ENCODE measurements around the gene WNT7B. TPM values are rescaled to one million over a fixed set of nuclear protein-coding genes. Genes with fewer than 3 reads are reported as not detected.

The WNT7B gene
- polyA plus RNA-seq, 1 of the 3 experiments (the other 2 are of a cell fraction): 0.13 TPM

DNA sequence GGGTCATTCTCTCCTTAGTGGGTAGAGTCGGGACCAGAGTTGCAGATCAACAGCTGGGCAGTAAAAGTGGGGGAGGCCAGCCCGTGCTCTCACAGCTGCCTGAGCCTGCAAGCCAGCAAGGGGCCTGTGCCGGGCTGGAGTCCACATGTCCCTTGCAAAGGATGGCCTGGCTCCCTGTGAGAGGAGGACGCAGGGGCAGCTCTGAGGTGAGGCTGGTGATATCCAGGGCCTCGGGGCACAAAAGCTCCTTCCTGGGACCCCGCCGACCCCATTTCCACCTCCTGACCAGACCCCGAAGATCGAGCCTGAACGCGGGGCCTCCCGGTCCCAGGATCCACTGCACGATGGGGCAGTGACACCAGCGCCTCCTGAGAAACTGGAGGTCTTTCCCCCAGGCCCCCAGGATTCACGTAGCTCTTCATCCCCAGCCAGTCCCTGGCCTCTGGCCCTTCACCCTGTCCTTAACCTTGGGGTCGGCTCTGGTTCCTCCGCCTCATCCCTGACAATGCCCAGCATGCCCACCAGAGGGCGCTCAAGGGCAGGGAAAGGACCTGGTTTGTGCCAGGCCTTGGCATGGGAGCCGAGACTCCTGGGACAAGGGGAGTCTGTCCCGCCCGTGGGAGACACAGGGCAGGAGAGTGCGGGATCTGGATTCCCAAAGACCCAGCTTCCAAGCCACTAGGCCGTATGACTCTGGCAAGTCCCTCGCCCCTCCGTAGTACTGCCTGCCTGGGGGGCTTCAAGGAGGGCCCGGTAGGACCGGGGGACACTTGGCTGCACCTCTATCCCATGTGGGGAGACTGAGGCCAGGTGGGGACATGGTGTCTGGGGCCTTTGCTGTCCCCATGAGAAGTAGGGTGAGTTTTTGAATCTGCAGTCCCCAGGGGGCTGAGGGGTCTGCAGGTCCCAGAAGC is 17.8 kb upstream of the WNT7B start (continued):
- no peak for TF ChIP-seq EP300 (IDR thresholded peaks at IDR 0.05; ENCODE audit: borderline replicate concordance in 1 of 2, low read depth in 1 of 2, low read length in 1 of 2)

DNA sequence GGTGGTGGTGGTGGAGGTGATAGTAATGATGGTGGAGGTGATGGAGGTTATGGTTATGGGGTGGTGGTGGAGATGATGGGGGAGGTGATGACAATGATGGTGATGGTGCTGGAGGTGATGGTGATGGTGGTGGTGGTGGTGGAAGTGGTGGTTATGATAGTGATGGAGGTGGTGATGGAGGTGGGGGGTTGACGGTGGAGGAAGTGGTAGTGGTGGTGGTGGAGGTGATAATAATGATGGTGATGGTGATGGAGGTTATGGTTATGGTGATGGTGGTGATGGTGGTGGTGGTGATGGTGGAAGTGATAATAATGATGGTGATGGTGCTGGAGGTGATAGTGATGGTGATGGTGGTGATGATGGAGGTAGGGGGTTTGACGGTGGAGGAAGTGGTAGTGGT is 16.9 kb upstream of the WNT7B start:
- peaks cover 24% of the 10 kb centered on the region for H3K79me2 ChIP-seq (ENCODE audit: insufficient read depth)
- H3K9me2 ChIP-seq: no peaks in the 10 kb centered on the region
- TF ChIP-seq FOXM1 (IDR thresholded peaks at IDR 0.05; ENCODE audit: low read depth) (no peak), GABPA (IDR thresholded peaks at IDR 0.05; ENCODE audit: low read depth) (no peak), RFX5 (IDR thresholded peaks at IDR 0.05; ENCODE audit: low read length) (no peak), TEAD4 (IDR thresholded peaks at IDR 0.05; ENCODE audit: borderline replicate concordance, insufficient read depth) (no peak), RCOR1 (IDR thresholded peaks at IDR 0.05; ENCODE audit: low read length) (no peak), RXRA (IDR thresholded peaks at IDR 0.05; ENCODE audit: borderline replicate concordance, low read depth) (no peak), JUND (IDR thresholded peaks at IDR 0.05) (no peak), MEF2A (IDR thresholded peaks at IDR 0.05; ENCODE audit: borderline replicate concordance, low read depth) (no peak), NRF1 (IDR thresholded peaks at IDR 0.05; ENCODE audit: low read depth, low read length) (no peak), TCF12 (IDR thresholded peaks at IDR 0.05) (no peak)
- TF ChIP-seq, protein P1, sequence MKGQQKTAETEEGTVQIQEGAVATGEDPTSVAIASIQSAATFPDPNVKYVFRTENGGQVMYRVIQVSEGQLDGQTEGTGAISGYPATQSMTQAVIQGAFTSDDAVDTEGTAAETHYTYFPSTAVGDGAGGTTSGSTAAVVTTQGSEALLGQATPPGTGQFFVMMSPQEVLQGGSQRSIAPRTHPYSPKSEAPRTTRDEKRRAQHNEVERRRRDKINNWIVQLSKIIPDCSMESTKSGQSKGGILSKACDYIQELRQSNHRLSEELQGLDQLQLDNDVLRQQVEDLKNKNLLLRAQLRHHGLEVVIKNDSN (IDR thresholded peaks at IDR 0.05; ENCODE audit: borderline replicate concordance, low read depth): no peak
- H2AFZ ChIP-seq (ENCODE audit: low read depth): no peak overlapping the region
- H3K4me2 ChIP-seq: no peak overlapping the region
- no peaks in the 10 kb centered on the region for H3K9me3 ChIP-seq
- no peak for DNase-seq
- no peaks in the 10 kb centered on the region for H4K20me1 ChIP-seq (ENCODE audit: insufficient read depth)
- no peak overlapping the region for H3K27ac ChIP-seq (ENCODE audit: low read depth in 2 of 2, low read length in 1 of 2)
- H3K4me1 ChIP-seq (ENCODE audit: control insufficient read depth in 1 of 2, insufficient read depth in 2 of 2, low read depth in 1 of 2, low read length in 1 of 2): peaks cover 27 to 45% of the 10 kb centered on the region in 2 experiments
- ChIA-PET CTCF (interaction anchor here (0.7 to 6.5 kb wide), 40 partner anchors 8 to 380 kb away, joined by 3 to 108 read pairs (median 5); partner anchors contain the start of gene GTSE1), POLR2A (interaction anchor here (0.9 kb wide), 1 partner anchor 80 kb away, joined by 4 read pairs; no protein-coding TSS in a partner anchor)
- H3F3A ChIP-seq (replicated peaks; ENCODE audit: insufficient read depth): peaks cover 11% of the 10 kb centered on the region
- no peaks in the 10 kb centered on the region for H3K36me3 ChIP-seq (replicated peaks in 1 of 2; ENCODE audit: control insufficient read depth in 1 of 2, insufficient read depth in 2 of 2, low read length in 1 of 2)
- H3K9ac ChIP-seq: no peak overlapping the region
- WGBS (ENCODE audit: low lambda C conversion rate): 87% methylated on average over 2 of the region's 2 CpGs
- no peak overlapping the region for H3K4me3 ChIP-seq (ENCODE audit: low read depth in 2 of 2, low read length in 1 of 2)
- H3K27me3 ChIP-seq (ENCODE audit: insufficient read depth): no peaks in the 10 kb centered on the region

DNA sequence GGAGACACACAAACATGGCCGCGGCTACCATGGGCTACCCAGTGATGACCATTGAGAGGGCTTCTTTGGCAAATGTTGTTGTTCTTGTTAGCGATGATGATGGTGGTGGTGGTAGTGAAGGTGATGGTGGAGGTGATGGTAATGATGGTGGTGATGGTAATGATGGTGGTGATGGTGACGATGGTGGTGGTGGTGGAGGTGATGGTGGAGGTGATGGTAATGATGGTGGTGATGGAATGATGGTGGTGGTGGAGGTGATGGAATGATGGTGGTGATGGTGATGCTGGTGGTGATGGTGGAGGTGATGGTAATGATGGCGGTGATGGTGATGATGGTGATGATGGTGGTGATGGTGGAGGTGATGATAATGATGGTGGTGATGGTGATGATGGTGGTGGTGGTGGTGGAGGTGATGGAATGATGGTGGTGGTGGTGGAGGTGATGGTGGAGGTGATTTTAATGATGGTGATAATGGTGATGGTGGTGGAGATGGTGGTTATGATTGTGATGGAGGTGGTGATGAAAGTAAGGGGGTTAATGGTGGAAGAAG is 16.3 kb upstream of the WNT7B start:
- Histone ChIP-seq H3K4me3 (ENCODE audit: low read depth in 2 of 2, low read length in 1 of 2) (no peak overlapping the region), H3K27ac (ENCODE audit: low read depth in 2 of 2, low read length in 1 of 2) (no peak overlapping the region), H3K79me2 (ENCODE audit: insufficient read depth) (peaks cover 24% of the 10 kb centered on the region), H3K9ac (no peak overlapping the region), H3K4me2 (no peak overlapping the region), H4K20me1 (ENCODE audit: insufficient read depth) (no peaks in the 10 kb centered on the region), H3K4me1 (ENCODE audit: control insufficient read depth in 1 of 2, insufficient read depth in 2 of 2, low read depth in 1 of 2, low read length in 1 of 2) (peaks cover 23 to 39% of the 10 kb centered on the region in 2 experiments), H3K27me3 (ENCODE audit: insufficient read depth) (no peaks in the 10 kb centered on the region), H3K9me3 (no peaks in the 10 kb centered on the region), H3K9me2 (no peaks in the 10 kb centered on the region), H2AFZ (ENCODE audit: low read depth) (no peak overlapping the region), H3F3A (replicated peaks; ENCODE audit: insufficient read depth) (peaks cover 11% of the 10 kb centered on the region), H3K36me3 (replicated peaks in 1 of 2; ENCODE audit: control insufficient read depth in 1 of 2, insufficient read depth in 2 of 2, low read length in 1 of 2) (no peaks in the 10 kb centered on the region)
- CTCF ChIA-PET: interaction anchor here (1.7 kb wide), 1 partner anchor 13 kb away, joined by 8 read pairs; no protein-coding TSS in a partner anchor
- no peak for DNase-seq
- POLR2A ChIA-PET: no interaction called here
- 88% methylated on average over 5 of the region's 5 CpGs for WGBS (ENCODE audit: low lambda C conversion rate)
- TF ChIP-seq, protein P2, sequence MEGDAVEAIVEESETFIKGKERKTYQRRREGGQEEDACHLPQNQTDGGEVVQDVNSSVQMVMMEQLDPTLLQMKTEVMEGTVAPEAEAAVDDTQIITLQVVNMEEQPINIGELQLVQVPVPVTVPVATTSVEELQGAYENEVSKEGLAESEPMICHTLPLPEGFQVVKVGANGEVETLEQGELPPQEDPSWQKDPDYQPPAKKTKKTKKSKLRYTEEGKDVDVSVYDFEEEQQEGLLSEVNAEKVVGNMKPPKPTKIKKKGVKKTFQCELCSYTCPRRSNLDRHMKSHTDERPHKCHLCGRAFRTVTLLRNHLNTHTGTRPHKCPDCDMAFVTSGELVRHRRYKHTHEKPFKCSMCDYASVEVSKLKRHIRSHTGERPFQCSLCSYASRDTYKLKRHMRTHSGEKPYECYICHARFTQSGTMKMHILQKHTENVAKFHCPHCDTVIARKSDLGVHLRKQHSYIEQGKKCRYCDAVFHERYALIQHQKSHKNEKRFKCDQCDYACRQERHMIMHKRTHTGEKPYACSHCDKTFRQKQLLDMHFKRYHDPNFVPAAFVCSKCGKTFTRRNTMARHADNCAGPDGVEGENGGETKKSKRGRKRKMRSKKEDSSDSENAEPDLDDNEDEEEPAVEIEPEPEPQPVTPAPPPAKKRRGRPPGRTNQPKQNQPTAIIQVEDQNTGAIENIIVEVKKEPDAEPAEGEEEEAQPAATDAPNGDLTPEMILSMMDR (IDR thresholded peaks at IDR 0.05): no peak
- TF ChIP-seq, protein P3, sequence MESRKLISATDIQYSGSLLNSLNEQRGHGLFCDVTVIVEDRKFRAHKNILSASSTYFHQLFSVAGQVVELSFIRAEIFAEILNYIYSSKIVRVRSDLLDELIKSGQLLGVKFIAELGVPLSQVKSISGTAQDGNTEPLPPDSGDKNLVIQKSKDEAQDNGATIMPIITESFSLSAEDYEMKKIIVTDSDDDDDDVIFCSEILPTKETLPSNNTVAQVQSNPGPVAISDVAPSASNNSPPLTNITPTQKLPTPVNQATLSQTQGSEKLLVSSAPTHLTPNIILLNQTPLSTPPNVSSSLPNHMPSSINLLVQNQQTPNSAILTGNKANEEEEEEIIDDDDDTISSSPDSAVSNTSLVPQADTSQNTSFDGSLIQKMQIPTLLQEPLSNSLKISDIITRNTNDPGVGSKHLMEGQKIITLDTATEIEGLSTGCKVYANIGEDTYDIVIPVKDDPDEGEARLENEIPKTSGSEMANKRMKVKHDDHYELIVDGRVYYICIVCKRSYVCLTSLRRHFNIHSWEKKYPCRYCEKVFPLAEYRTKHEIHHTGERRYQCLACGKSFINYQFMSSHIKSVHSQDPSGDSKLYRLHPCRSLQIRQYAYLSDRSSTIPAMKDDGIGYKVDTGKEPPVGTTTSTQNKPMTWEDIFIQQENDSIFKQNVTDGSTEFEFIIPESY (IDR thresholded peaks at IDR 0.05; ENCODE audit: borderline replicate concordance, low read depth): no peak
- TF ChIP-seq, protein P4, sequence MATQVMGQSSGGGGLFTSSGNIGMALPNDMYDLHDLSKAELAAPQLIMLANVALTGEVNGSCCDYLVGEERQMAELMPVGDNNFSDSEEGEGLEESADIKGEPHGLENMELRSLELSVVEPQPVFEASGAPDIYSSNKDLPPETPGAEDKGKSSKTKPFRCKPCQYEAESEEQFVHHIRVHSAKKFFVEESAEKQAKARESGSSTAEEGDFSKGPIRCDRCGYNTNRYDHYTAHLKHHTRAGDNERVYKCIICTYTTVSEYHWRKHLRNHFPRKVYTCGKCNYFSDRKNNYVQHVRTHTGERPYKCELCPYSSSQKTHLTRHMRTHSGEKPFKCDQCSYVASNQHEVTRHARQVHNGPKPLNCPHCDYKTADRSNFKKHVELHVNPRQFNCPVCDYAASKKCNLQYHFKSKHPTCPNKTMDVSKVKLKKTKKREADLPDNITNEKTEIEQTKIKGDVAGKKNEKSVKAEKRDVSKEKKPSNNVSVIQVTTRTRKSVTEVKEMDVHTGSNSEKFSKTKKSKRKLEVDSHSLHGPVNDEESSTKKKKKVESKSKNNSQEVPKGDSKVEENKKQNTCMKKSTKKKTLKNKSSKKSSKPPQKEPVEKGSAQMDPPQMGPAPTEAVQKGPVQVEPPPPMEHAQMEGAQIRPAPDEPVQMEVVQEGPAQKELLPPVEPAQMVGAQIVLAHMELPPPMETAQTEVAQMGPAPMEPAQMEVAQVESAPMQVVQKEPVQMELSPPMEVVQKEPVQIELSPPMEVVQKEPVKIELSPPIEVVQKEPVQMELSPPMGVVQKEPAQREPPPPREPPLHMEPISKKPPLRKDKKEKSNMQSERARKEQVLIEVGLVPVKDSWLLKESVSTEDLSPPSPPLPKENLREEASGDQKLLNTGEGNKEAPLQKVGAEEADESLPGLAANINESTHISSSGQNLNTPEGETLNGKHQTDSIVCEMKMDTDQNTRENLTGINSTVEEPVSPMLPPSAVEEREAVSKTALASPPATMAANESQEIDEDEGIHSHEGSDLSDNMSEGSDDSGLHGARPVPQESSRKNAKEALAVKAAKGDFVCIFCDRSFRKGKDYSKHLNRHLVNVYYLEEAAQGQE (IDR thresholded peaks at IDR 0.05; ENCODE audit: low read depth, low read length): no peak
- no peak for TF ChIP-seq TAF1 (IDR thresholded peaks at IDR 0.05; ENCODE audit: borderline replicate concordance, low read depth, low read length)
